DMS 273 treated with DMSO at 0.1 percent for 48 hours (cell line): ENCODE results near the gene LPAR1.
"Not testable (repeated sequence)": the region's sequence is repeated elsewhere in the genome, so short reads cannot be mapped to it uniquely, and the experiment has no call there.

Experiments used
- DNase-seq: peaks from one replicate; lab custom pipeline; 2025; lab: John Stamatoyannopoulos, UW

The LPAR1 gene, protein sequence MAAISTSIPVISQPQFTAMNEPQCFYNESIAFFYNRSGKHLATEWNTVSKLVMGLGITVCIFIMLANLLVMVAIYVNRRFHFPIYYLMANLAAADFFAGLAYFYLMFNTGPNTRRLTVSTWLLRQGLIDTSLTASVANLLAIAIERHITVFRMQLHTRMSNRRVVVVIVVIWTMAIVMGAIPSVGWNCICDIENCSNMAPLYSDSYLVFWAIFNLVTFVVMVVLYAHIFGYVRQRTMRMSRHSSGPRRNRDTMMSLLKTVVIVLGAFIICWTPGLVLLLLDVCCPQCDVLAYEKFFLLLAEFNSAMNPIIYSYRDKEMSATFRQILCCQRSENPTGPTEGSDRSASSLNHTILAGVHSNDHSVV

DNA sequence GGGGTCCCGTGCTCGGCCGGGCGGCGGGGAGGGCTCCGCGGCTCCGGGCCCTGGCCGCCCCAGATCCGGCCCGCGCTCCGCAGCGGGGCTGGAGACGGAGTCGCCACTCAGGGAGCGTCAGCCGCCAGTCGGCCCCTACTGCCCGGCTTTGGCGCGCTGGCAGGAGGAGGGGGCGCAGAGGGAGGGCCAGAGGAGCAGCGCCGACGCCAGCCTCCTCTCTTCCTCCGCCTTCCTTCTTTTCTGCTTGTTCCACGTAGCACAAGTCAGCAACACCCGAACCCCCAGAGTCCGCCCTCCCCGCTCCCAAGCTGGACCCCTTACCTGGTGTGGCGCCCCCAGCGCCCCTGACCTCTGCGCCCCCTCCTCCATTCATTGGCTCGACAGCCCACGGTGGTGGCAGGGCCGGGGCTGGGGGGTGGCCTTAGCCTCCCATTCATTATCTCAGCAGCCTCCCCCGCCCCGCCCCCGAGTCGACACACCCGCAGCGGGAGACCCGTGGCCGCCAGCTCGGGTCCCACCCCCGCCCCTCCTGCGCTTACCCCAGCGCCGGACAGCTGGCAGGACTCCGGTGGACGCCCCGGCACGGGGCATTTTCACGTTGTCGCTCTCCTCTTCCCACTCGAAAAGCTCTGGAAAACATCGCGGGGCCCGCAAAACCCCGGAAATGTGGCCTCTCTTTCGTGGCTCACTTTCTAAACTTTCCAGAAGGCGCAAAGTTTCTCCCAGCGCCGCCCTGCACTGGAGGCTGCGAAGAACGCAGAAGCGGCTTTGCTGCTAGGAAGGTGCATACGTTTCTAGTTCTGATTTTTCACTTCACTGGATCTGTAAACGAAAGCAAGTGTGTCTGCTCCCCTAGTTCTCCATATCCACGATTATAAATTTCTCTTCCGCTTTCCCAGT, at the start of gene LPAR1:
Gene LPAR1 (minus strand): TSS at position 140 of the 900 bp plus-strand sequence. CDS start 66,353 bp downstream, outside the sequence.
- DNase-seq: no peak

DNA sequence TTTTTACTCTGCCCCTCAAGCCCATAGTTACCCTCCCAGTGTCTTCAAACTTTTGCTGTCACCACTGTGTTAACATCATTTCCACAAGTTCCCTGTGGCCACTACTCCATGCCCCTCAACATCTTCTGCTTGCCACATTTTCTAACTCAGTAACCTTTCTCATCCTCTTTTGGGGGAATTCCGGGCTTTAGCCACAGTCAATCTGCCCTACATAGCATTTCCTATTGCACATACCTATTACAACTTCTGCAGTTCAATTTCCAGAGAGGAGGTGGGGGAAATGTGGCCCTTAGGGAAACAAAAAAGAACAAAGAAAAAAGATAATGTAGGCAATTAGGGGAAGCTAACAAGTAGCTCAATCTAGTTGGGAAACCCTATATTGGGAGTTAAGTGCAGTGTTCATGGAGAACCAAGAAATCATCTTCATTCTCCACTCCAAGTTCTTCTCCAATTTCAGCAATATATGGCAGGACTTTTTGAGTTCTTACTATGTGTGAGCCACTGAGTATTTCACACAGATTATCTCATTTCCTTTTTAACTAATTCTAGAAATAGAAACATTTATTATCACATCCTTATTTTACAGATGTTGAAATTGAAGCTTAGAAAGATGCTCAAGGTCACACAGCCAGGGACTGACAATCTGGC, 40.2 kb upstream of the LPAR1 start:
- no peak for DNase-seq

DNA sequence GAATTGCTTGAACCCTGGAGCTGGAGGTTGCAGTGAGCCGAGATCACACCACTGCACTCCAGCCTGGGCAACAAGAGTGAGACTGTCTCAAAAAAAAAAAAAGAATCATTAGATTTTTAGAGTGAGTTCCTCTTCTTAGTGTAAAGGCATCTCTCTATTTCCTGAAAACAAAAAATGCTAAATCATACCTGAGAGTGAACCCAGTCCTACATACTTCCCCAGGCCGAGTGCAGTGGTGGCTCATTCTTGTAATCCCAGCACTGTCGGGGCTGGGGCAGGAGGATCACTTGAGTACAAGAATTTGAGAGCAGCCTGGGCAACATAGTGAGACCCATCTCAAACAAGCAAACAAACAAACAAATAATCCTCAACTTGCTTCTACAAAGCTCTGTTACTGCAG, 38.2 kb upstream of the LPAR1 start:
- DNase-seq: no peak

DNA sequence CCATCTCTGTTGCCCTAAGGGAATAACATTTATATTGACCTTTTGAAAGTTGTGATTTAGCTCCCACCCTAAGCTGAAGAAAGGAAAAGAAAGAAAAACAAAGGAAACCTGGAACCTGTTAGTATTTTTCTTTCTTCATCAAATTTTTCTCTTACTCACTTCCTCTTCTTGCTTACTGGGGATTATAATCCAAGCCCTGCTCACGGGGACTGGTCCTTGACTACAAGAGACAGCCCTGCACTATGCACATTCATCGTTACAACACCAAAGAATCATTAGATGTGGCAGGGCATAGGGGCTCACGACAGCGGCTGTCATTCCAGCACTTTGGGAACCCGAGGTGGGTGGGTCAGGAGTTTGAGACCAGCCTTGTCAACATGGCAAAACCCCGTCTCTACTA, 37.8 kb upstream of the LPAR1 start:
- no peak for DNase-seq

DNA sequence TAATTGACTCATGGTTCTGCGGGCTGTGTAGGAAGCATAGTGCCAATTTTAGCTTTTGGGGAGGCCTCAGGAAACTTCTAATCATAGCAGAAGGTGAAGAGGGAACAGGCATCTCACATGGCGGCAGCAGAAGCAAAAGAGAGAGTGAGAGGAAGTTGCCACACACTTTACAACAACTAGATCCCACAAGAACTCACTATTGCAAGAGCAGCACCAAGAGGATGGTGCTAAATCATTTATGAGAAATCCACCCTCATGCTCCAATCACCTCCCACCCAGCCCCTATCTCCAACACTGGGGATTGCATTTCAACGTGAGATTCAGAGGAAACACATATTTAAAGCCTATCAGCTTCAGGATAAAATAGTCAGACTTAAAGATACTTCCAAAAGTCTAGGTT, 36.1 kb upstream of the LPAR1 start:
- no peak for DNase-seq

DNA sequence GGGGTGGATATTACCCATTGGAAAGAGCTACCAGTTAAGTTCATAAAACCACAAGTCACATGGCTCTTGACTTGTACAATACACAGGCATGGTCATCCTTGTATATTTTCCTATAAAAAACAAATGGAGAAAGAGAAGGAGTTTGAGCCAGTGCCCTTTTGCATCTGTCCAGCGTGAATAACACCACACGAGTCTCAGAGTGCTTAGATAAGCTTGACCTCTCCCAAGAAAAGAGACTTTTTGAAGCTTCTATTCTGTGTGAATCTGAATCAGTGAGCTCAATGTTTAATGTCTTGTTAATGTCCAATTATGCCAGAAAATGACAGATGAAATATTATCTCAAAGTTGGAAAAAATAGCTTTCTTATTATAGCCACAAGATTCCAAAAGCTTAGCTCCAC, 30.9 kb upstream of the LPAR1 start:
- DNase-seq: no peak

DNA sequence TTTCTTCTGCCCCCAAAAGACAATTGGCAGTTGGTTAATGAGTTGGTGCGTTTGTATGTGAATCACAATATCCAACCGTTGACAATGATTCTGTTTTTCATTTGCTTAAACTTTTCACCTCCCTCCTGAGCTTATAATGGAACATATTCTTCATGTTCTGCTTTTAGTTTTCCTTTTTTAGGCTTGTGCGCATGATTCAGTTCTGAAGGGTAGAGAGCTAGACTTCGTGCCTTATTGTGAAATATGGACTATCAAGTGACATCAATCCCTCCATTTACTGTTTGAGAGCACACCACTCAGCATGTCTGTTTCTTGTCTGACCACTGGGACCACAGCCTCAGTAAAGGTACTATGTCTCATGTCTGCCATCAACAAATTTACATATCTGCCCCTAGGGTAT, 30.5 kb upstream of the LPAR1 start:
- DNase-seq: no peak

DNA sequence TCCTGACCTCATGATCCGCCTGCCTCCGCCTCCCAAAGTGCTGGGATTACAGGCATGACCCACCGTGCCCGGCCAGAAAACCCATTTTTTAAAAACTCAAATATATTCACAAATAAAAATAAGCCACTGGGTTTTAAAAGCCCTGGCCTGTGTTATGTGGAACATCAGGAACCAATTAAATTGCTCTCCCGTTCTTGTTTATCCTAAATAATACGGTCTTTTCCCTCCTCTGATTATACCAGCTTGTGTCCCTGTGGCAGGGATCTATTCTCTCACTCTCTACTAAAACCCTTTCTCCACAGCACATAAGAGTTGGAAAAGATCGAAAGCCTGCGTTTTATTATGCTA, 30.1 kb upstream of the LPAR1 start:
- DNase-seq: no peak

DNA sequence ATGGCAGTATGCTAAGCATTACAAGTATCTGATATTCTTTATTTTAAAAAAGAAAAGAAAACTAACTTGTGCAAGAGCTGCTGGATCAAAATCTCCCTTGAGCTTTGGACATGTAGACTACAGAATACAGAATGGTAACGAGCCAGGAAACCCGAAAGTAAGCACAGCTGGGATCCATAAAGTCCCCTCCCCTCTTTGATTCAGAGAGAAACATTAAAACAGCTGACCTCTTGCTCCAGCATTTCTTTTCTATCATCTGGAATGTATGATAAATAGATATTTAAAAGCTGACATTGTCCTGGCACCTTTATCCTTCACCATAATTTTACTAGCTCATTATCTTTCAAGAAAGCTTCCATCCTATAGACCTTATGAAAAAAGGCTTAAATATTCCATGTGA, 28.2 kb upstream of the LPAR1 start:
- no peak for DNase-seq

DNA sequence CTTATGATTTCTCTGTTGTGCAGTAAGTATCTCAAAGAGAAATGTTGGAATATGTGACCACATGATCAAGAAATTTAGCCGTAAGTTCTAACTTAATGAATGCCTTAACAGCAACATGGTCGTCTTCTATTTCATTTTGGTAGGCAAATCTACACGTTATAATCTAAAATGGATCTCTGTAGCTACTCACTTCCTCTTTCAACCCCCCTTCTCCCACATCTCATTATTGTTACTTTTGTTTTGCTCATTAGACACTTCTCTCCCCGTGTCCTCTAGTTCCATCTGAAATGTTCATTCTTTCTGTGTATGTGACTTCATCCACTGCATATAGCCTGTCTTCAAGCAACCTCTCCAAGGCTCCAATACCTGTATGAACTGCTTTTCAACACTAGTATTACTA, 27.1 kb upstream of the LPAR1 start:
- DNase-seq: no peak

DNA sequence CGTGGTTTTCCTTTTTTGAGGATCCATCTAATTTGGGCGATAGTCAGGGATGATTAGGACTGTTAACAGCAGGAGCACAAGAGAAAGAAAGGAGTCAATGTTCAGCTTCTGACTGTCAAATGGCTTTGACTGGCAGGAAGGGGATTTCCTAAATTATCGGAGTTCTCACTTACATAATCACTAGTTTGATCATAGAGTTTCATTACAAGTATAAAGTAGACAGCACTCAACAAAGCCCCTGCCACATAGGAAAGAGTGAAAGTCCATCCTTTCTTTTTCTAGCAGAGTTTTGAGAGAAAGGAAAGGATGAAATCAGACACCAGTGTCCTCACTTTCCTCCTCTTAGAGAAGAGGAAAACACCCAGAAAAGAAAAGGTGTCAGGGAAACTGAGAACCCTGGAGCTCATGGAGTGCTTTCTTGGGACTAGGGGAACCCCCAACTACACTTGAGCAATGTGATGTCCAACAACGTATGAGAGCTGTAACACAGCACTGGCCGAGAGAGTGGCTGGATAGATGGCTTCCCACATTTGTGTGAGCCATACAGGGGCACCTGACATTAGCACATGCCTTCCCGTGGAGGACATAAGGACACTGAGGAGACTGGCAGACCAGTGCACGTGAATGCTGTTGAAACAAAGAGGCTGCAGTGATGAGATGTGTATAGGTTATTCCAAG, 26.0 kb upstream of the LPAR1 start:
- no peak for DNase-seq

DNA sequence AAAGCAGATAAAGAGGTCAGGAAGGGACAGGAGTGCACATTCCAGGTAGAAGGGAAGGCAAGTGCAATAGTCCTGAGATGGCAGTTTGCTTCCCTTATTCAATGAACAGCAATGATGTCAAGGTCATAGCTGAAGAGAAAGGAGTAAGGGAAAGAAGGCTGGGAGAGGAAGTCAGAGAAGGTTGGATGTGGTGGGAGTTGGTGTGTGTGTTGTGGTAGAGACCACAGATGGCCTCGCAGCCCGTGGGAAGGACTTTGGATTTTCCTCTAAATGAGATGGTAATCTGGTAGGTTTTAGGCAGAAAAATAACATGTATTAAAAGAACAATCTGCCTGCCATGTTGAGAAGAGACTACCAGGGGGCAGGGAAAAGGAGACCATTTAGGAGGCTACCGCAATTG, 25.1 kb upstream of the LPAR1 start:
- no peak for DNase-seq

DNA sequence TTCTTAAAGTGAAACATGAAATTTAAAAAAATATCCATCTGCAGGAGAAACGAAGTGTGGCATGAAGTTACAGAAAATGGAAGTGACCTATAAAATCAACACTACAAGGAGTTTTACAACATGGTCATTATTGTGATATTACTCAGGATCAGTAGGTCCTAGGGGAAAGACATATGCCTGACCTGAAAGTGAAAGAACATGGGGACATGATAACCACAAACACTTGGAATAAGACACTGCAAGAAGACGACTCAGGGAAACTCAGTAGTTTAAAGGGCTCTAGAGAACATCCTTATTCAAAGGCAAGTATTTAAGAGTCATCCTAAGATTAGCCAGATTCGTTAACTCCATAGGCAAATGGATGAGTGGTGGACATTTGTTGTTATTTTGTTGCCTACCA, 19.9 kb upstream of the LPAR1 start:
- no peak for DNase-seq

DNA sequence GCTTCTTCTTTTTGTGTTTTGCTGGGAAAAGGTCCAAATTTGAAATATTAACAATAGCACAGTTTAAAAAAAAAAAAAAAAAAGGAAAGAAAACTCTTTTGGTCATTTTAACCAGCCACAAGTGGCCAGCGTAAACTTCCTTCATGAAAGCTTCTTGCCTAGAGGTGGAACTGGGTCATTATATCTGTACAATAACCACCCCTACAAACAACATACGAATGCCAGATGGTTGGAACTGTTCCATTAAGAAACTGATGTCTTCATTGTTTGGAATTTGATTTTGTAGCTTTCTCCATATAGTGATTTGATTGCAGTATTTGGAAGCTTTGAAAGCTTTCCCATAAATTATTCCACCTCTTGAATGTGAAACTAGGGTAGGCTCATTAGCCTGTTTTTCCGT, 18.3 kb upstream of the LPAR1 start:
- peak; percentile 51 for DNase-seq

DNA sequence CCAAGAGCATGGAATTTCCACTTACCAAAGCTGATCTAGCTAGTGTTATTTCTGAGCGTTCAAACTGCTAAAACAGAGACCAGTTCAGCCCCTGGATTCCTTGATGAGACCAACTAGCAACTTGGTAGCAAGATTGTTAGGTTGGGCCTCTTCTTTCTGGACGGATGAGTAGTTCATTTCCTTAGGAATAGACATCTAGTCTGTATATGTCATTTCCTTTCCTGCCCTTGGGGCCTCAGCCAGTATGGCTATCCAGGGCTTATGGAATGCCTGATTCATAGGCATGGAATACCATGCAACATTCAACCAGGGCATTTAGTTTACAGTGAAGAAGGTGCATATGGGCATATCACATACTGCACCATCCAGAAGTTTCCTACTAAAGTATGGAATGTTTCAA, 14.5 kb upstream of the LPAR1 start:
- no peak for DNase-seq

DNA sequence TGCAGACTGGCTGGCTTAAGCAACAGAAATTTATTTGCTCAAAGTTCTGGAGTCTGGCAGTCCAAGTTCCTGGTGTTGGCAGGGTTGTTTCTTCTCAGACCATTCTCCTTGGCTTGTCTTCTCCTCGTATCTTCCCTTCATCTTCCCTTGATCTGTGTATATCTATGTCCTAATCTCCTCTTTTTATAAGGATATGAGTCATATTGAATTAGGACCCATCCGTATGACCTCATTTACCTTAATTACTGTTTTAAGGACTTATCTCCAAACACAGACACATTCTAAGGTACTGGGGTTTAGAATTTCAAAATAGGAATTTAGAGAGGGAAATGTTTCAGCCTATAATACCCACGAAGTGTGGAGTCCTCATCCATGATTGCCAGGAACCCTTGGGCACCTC, 13.1 kb upstream of the LPAR1 start:
- no peak for DNase-seq

DNA sequence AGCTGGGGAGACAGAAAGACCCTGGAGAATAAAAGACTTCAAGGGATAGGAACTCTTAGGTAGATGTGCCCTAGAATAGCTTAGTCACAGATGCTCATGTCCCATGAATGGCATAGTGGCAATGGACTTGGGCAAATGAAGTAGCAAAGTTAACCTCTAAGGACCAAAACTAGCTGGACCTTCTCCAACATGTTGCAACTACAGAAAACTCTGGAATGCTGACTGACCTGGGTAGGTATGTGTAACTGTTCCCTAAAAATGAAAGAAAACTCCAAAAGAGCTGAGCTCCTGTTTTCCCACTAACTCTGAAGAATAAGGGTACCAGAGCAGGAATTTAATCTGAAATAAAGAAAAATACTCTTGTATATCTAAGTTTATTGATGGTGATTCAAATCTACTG, 12.5 kb upstream of the LPAR1 start:
- DNase-seq: no peak

DNA sequence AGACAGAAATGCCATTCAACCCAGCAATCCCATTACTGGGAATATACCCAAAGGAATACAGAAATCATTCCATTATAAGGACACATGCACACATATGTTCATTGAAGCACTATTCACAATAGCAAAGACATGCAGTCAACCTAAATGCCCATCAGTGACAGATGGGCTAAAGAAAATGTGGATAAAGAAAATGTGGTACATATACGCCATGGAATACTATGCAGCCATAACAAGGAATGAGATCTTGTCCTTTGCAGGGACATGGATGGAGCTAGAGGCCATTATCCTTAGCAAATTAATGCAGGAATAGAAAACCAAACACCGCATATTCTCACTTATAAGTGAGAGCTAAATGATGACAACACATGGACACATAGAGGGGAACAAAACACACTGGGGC, 9.0 kb upstream of the LPAR1 start:
- DNase-seq: not testable (repeated sequence)

DNA sequence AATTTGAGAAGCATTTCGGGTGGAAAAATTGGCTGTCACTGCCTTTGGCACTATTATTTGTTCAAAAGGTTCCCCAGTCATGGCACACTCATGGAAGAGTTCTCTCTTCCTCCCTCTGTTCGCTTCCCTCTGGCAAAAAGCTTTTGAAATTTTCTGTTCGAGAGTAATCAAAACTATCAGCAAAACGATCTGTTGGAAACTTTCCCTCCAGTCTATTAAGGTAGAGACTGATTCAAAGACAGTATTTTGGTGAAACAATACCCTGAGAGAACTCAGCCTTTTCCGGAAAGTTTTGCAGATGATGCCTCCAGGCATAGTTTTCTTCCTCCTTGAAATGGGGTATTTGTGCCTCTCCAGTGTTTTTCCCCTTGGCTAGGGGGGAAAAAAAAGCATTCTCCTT, 3.6 kb upstream of the LPAR1 start:
- DNase-seq: no peak

DNA sequence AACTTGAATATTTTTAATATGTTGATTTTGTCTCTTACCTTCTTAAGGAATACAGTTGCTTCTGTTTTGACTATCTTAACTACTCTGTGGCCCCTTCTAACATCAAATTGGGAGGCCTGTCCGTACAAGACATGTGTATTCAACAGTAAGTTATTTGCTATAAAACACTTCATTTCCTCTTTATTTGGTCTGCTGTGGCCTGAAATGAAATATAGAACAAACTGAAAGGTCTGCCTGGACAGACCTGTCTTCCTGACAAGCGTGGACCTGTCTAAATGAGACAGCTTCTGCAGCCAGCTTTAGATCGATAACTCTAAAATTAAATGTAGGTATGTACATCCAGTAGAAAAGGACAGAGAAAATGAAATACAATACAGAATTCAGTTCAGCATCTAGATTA, 2.2 kb upstream of the LPAR1 start:
- no peak for DNase-seq

DNA sequence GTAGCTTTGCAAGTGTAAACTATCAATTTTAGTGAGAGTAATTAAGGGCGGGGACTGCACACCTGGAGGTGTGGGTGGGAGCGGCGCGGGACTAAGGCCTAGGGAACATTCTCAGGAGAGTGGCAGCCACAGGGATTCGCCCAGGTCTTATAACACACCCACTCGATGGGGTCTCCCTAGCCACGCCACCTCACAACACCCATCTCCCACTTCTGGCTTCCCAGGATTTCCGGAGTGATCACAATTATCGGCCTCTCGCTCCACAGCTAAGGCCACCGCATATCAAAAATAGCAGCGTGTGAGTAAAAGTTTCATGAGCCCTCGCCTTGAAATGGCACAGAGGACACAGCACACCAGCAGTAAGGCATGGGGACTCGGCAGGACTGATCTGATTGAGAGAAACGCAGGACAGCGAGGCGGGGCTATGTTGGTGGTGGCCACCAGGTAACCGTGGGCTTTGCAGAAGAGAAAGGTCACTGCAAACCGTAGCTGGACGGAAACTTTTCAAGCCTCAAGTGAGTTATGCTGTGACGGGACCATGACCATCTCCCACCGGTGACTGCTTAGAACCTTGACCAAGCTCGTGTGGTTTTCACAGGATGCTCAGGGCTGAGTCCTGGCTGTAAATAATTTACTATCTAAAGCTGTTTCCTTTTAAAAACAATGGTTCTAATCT, 1.1 kb upstream of the LPAR1 start:
- no peak for DNase-seq
